KBM-7 (cell line): Measurements from ENCODE around the gene BST2.
A peak's percentile ranks its signal among the peaks of the same experiment; 100 is the strongest.

Source experiments
- DNase-seq: peaks from one replicate; pipeline ENCODE4 v3.0.0-alpha.2; 2015
- in situ Hi-C: fragments of 300-500 bp; cut with MboI; formaldehyde crosslinking; loops from 2 replicates; pipeline ENCODE4 v1.14.3; 2020; ENCODE audit warnings: low sequenced_read_pairs, low pct_unique_long_range_greater_than_20kb, mixed read lengths

The BST2 gene

GRCh38 chr19:17405250-17406045, at the start of gene BST2:
BST2 (minus strand) TSS chr19:17405630; CDS start chr19:17405575, 55 bp downstream.
- in situ Hi-C loops = no loop called here
- DNase-seq = peak; percentile 87

GRCh38 chr19:17454576-17455071, 49.2 kb upstream of the BST2 start:
- in situ Hi-C loops = no loop called here
- DNase-seq = no peak

GRCh38 chr19:17451820-17452219, 46.4 kb upstream of the BST2 start:
- DNase-seq = no peak
- in situ Hi-C loops = no loop called here

- in situ Hi-C loops = no loop called here
- peak; percentile 86 for DNase-seq
These were observed 45.0 kb upstream of the BST2 start for GRCh38 chr19:17450264-17451075.

GRCh38 chr19:17448131-17448967, 42.9 kb upstream of the BST2 start, which contains the start of gene TMEM221:
TMEM221 (minus strand) TSS chr19:17448668; CDS start chr19:17448462, 206 bp downstream.
- DNase-seq = peak; percentile 68
- in situ Hi-C loops = no loop called here

GRCh38 chr19:17447704-17448130, 42.3 kb upstream of the BST2 start:
- in situ Hi-C loops = no loop called here
- DNase-seq = peak; percentile 43

- in situ Hi-C loops = no loop called here
- DNase-seq = no peak
These were observed 40.2 kb upstream of the BST2 start for GRCh38 chr19:17445526-17446165.

GRCh38 chr19:17441241-17442021, 36.0 kb upstream of the BST2 start:
- in situ Hi-C loops = no loop called here
- peak; percentile 76 for DNase-seq

- no peak for DNase-seq
- in situ Hi-C loops = no loop called here
These were observed 31.4 kb upstream of the BST2 start for GRCh38 chr19:17436874-17437267.

GRCh38 chr19:17436094-17436873, 30.9 kb upstream of the BST2 start:
- DNase-seq = no peak
- in situ Hi-C loops = no loop called here

- in situ Hi-C loops = no loop called here
These were observed 29.8 kb upstream of the BST2 start for GRCh38 chr19:17435218-17435617.

GRCh38 chr19:17431417-17431816, 26.0 kb upstream of the BST2 start:
- DNase-seq = no peak
- in situ Hi-C loops = no loop called here

More at GRCh38 chr19:17435218-17435617, 29.8 kb upstream of the BST2 start:
- no peak for DNase-seq

GRCh38 chr19:17429641-17430113, 24.2 kb upstream of the BST2 start:
- DNase-seq = no peak
- in situ Hi-C loops = no loop called here

- DNase-seq = peak; percentile 67
- in situ Hi-C loops = no loop called here
These were observed 19.4 kb upstream of the BST2 start for GRCh38 chr19:17424743-17425365.

GRCh38 chr19:17423429-17424208, 18.2 kb upstream of the BST2 start:
- DNase-seq = no peak
- in situ Hi-C loops = no loop called here

- in situ Hi-C loops = no loop called here
- DNase-seq = no peak
These were observed 16.5 kb upstream of the BST2 start for GRCh38 chr19:17421942-17422341.
